Left renal cortex interstitium (tissue), 4 donors: Measurements from ENCODE around the gene KASH5. TPM values are rescaled to one million over a fixed set of nuclear protein-coding genes. Genes with fewer than 3 reads are reported as not detected.

ENCODE experiments used
- DNase-seq, 4 donors: peaks; one replicate each; pipeline ENCODE4 v3.0.0-alpha.2; 2013; ENCODE audit warnings: low read depth in 4 of 4, low spot score in 2 of 4, missing footprints in 1 of 4
- polyA plus RNA-seq, 4 donors: library from polyadenylated mRNA; unstranded; fragments of 120-200 nt; gene quantifications; one replicate each; pipeline ENCODE4 v1.2.1, GENCODE V29; 2013; ENCODE audit not compliant: insufficient read length in 4 of 4

Gene KASH5
- polyA plus RNA-seq, 4 donors: 0.10 to 0.43 (median 0.22) TPM

GRCh38 chr19:49419173-49419572 lies 31.1 kb downstream of the KASH5 start:
- no peak for DNase-seq

GRCh38 chr19:49420227-49420626 lies 32.2 kb downstream of the KASH5 start:
- DNase-seq: no peak

- peak in 2 of 4 donors; percentile 32 to 66 for DNase-seq
Measured at GRCh38 chr19:49421039-49421877, 33.2 kb downstream of the KASH5 start.

- no peak for DNase-seq
Measured at GRCh38 chr19:49421878-49422202, 33.8 kb downstream of the KASH5 start.

GRCh38 chr19:49422407-49423070 lies 34.5 kb downstream of the KASH5 start:
- no peak for DNase-seq

DNA sequence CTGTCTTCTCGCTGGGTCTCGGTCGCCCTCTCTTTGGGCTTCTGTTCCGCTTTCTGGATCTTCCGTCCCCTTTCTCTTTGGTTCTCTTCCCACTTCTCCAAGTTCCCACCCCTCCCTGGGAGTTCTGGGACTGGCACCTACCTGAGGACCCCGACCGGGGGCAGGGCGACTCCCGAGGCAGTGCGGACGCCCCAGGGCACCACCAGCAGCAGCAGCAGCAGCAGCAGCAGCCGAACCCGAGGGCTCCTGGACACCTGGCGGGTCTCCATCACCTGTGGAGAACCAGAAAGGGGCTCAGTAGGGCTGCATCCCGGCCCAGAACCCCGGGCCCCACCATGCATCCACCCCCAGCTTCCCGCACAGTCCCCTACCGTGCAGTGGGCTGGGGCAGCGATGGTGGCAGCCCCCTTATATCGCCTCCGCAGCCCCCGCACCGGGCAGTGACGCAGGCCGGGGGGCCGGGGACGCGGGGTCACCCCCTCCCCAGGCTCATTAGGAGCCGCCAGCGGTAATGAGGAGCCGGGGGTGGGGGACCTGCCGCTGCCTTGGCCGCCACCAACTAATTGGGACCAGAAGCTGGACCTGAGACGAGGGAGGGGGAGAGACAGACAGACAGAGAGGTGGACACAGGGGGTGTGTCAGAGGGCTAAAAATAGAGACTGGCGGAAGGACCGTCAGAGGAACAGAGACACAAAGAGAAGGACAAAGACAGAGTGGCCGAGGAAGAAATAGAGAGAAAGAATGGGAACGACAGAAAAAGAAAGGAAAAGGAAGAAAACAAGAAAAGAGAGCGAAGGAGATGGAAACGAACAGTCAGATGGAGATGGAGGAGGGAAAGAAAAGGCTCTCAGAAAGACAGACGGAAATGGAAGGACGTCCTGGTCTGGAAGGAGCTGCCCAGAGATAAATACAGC lies 35.3 kb downstream of the KASH5 start, which contains the start of gene PTH2:
PTH2 (minus strand) TSS at position 371 of the 914 bp plus-strand sequence; CDS start at position 269, 102 bp downstream.
- no peak for DNase-seq

DNA sequence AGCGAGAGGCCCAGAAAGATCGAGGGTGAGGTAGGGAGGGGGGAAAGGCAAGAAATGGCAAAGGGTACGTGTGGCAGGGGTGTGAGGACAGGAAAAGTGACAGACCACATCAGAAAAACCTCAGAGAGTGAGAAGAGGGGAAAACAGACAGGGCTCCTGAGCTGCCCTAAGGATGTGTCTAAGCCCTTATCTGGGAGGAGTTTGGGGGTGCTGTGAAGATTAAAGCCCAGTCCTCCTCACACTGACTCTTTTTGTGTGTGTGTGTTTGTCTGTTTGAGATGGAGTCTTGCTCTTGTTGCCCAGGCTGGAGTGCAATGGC lies 35.9 kb downstream of the KASH5 start:
- no peak for DNase-seq

DNA sequence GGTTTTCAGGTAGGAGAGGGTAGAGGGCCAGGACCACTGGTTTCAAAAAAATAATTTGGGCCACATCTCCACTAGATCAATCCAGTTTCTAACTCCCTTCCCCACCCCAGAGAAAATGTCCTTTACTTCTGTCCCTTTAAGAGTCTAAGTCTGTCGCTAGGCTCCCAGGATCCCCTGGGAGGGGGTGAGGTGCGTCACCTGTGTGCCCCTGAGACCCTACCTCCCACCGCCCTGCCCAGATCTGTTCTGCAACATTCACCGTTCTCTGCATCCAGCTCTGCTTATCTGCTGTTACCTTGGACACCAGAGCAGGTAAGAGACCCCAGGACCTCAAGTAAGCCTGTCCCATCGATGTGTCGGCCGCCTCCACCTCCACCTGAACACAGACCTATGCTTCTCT lies 37.1 kb downstream of the KASH5 start, which contains the start of gene GFY:
GFY (plus strand) TSS at position 211 of the 400 bp plus-strand sequence. CDS start 1,043 bp downstream, outside the sequence.
- no peak for DNase-seq

DNA sequence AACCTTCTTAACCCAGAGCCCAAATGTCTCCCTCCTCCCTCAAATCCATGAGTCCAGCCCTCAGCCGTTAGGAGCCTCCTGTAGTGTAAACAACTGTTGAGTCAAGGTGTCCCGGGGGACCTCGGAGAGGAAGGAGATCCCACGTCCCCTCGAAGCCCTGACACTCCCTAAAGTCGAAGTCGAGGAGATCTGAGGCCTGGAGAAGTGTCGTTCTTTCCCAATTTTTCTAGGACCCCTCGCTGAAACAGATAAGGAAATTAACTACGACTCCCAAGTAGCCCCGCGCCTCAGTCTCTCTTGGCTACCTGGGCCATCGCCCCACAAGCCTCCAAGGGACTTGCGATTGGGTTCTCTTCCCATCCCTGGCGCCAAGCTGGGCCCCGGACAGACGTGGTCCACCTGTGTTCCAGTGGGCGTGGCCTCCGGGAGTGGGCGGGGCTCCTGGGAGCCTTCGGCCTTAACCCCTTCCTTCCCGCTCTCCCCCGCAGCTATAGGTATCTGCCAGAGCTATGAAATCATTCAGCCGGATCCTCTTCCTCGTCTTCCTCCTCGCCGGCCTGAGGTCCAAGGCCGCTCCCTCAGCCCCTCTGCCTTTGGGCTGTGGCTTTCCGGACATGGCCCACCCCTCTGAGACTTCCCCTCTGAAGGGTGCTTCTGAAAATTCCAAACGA lies 38.0 kb downstream of the KASH5 start:
- no peak for DNase-seq

GRCh38 chr19:49427339-49427738 lies 39.3 kb downstream of the KASH5 start:
- no peak for DNase-seq

- DNase-seq: no peak
Measured at GRCh38 chr19:49427855-49428546, 40.0 kb downstream of the KASH5 start.

DNA sequence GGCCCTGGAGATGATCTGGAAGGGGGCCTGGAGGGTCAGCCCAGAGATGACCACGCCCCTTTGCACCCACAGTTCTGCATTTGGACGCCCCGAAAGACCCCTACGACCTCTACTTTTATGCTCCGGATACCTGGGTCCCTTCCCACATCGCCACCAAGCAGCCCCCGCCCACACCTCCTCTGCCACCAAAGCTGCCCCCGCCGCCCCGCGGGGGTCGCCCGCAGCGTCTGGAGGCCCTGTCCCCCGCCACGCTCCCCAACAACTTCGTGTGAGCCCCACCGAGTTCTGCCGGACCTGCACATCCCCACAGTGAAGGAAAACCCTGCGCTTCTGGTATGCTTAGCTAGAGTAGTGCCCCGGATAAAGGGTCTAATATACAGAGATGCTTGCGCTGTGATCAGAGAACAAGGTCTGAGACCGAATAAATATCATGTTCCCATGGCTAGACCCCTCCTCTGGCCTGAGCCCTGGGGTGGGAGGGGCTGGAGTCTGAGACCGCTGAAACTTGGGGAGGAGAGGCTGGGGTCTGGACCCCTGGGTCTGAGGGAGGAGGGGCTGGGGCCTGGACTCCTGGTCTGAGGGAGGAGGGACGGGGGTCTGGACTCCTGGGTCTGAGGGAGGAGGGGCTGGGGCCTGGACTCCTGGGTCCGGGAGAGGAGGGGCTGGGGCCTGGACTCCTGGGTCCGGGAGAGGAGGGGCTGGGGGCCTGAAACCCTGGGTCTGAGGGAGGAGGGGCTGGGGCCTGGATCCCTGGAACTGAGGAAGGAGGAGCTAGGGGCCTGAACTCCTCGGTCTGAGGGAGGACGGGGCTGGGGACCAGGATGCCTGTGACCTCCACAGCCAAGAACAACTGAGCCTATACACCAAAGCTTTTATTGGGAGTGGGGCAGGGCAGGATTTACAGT lies 40.8 kb downstream of the KASH5 start:
- DNase-seq: no peak

DNA sequence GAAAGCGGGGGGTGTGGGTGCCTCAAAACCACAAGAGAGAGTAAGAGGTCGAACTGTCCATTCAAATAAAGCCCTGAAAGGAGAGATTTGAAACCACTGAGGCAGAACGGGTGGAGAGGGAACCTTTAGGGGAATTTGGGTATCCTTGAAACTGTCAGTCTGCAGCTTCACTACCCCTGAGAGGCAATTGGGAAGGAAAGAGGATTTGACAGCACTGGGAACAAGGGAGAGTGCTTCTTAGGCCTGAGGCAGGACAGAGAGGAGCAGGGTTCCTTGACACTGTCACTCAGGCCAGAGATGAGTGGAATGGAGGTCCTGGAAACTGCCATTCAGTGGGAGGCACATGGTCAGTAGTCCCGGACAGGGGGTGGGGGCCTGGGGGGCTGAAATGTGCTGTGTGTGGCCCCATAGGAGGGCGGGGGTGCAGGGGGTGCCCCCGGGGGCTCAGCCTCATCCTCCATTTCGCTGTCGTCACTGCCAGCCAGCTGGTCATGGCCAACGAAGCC lies 42.2 kb downstream of the KASH5 start:
- DNase-seq: no peak

DNA sequence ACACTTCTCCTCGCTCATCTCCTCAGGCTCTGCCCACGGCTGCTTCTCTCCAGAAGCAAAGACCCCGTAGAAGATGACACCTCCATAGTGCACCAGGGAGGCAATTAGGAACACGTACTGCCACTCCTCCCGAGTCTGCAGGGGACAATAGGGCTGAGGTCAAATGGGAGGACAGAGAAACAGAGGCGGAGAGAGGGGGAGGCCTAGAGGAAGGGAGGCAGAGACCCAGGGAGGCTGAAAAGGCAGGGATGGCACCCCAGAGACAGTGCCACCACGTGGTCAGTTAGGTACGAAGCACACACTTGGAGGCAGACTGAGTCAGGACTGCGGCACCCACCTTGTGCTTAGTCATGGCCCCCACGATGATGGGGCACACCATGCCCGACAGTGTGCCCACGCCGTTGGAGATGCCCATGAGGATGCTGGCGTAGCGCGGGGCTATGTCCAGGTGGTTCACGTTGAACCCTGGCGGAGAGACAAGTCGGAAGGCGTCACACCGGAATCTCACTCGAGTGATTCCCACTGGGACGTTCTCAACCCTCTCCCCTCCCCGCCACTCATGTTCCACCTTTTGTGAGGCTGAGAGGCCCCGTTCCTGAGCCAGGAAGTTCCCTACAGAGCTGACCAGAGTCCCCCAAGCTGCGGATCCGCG lies 42.8 kb downstream of the KASH5 start:
- no peak for DNase-seq

- no peak for DNase-seq
Measured at GRCh38 chr19:49431330-49431749, 43.3 kb downstream of the KASH5 start.

GRCh38 chr19:49432141-49433073 lies 44.4 kb downstream of the KASH5 start:
- no peak for DNase-seq
